Panc1 (cell line): ENCODE measurements around the gene RAB22A. TPM values are rescaled to one million over a fixed set of nuclear protein-coding genes. Genes with fewer than 3 reads are reported as not detected.
A peak's percentile ranks its signal among the peaks of the same experiment; 100 is the strongest.

Experiments used
- ATAC-seq: fragments of 200-7000 bp; cut with Tn5 transposase; 2 replicates; pipeline ENCODE4 v1.9.1; 2020; ENCODE audit warnings: mild to moderate bottlenecking, moderate library complexity
- BruUV-seq: library from RNA; stranded (reverse); fragments of 400-500 nt; replicated peaks from 2 replicates; lab custom pipeline; 2021; lab: Mats Ljungman, UMichigan
- CTCF ChIA-PET: fragments of 300-600 bp; sonication (Branson Sonifier 250); formaldehyde crosslinking; loops from one replicate; lab custom pipeline; 2022; ENCODE audit warnings: antibody characterized with exemption; lab: Charles Lee
- POLR2A ChIA-PET: fragments of 300-600 bp; sonication (Branson Sonifier 250); formaldehyde crosslinking; loops from one replicate; lab custom pipeline; 2022; ENCODE audit warnings: antibody characterized with exemption; lab: Charles Lee
- DNase-seq: peaks from one replicate; pipeline ENCODE4 v3.0.0-alpha.2; 2010; ENCODE audit warnings: low read depth, low spot score
- H3K27ac ChIP-seq: 2 replicates; pipeline ENCODE4 v1.5.1; 2011; ENCODE audit warnings: mild to moderate bottlenecking, low read length, inconsistent platforms
- H3K27me3 ChIP-seq: fragments of 200-500 bp; sonication (Bioruptor generic); 2 replicates; pipeline ENCODE4 v1.6.0; 2014; ENCODE audit warnings: low read length, inconsistent platforms; ENCODE audit not compliant: control insufficient read depth, insufficient read depth
- H3K36me3 ChIP-seq: fragments of 200-500 bp; sonication (Bioruptor generic); 2 replicates; pipeline ENCODE4 v1.5.1; 2014; ENCODE audit warnings: inconsistent platforms, mild to moderate bottlenecking, low read length, moderate library complexity; ENCODE audit not compliant: control insufficient read depth, insufficient read depth
- H3K4me1 ChIP-seq: 2 replicates; pipeline ENCODE4 v1.5.1; 2011; ENCODE audit warnings: inconsistent platforms, mild to moderate bottlenecking, low read length, moderate library complexity; ENCODE audit not compliant: control insufficient read depth, insufficient read depth
- H3K4me3 ChIP-seq, 2 experiments: 2 replicates each; pipeline ENCODE4 v1.5.1; 2011 to 2012; ENCODE audit warnings: low read depth in 2 of 2, low read length in 2 of 2, mild to moderate bottlenecking in 2 of 2, inconsistent platforms in 1 of 2, moderate library complexity in 1 of 2
- H3K9me3 ChIP-seq: fragments of 200-500 bp; sonication (Bioruptor generic); 2 replicates; pipeline ENCODE4 v1.5.1; 2014; ENCODE audit warnings: low read depth, mild to moderate bottlenecking, inconsistent platforms, low read length, moderate library complexity; ENCODE audit not compliant: control insufficient read depth, insufficient read depth
- POLR2AphosphoS5 ChIP-seq: IDR thresholded peaks from 2 replicates; pipeline ENCODE4 v1.6.1; 2012; ENCODE audit warnings: mild to moderate bottlenecking, low read depth, low read length, moderate library complexity
- SIN3A ChIP-seq: IDR thresholded peaks from 2 replicates; pipeline ENCODE4 v1.6.1; 2012; ENCODE audit warnings: low read depth, mild to moderate bottlenecking, low read length, moderate library complexity, borderline replicate concordance; ENCODE audit not compliant: insufficient read depth
- TCF7L2 ChIP-seq: IDR thresholded peaks from 2 replicates; pipeline ENCODE4 v1.6.1; 2011; ENCODE audit warnings: mild to moderate bottlenecking, low read depth, low read length, inconsistent platforms
- in situ Hi-C: cut with HindIII; loops from 2 replicates; pipeline ENCODE4 v1.10.0; 2016; ENCODE audit warnings: low sequenced_read_pairs, low pct_unique_long_range_greater_than_20kb
- intact Hi-C: fragments of 100-400 bp; cut with micrococcal nuclease; formaldehyde crosslinking; loops from one replicate; pipeline ENCODE4 v1.10.0; 2022; ENCODE audit not compliant: unreplicated experiment
- total RNA-seq: library from RNA; stranded (reverse); gene quantifications from one replicate; pipeline ENCODE4 v1.2.1, GENCODE V29; 2021; ENCODE audit not compliant: unreplicated experiment
- TF ChIP-seq, protein P1 (sequence below), 2 experiments: IDR thresholded peaks; 2 replicates each; pipeline ENCODE4 v1.6.1; 2011 to 2012; ENCODE audit warnings: low read depth in 2 of 2, control low read depth in 1 of 2, low read length in 1 of 2, mild to moderate bottlenecking in 1 of 2, moderate library complexity in 1 of 2; ENCODE audit not compliant: insufficient read depth in 1 of 2
- TF ChIP-seq, protein P2 (sequence below): fragments of 450-650 bp; IDR thresholded peaks from 2 replicates; pipeline ENCODE4 v1.5.1; 2017; ENCODE audit warnings: mild to moderate bottlenecking

Gene RAB22A
- total RNA-seq, 1 experiment from 2014 or later: 21.1 TPM

DNA sequence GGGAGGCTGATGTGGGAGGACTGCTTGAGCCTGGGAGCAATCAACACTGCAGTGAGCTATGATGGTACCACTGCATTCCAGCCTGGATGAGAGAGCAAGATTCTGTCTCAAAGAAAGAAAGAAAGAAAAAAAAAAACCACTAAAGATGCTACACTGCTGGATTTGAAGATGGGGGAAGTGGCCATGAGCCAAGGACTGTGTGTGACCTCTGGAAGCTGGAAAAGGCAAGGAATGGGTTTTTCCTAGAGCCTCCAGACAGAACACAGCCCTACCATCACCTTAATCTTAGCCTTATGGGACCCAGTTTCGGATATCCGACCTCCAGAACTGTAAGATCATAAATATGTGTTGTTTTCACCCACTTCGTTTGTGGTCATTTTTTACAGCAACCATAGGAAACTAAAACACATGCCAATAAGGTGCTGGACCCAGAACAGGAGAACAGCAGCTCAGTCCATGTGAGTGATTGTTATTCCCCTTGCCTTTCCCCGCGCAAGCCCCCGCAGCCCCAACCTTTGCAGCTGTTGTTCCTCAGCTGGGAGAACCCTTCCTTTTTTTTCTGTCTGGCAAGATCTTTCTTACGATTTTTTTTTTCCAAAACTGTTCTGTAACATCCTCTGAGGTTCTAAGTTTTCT, 68.4 kb downstream of the RAB22A start:
- no peak for DNase-seq
- ChIA-PET CTCF (no interaction called here), POLR2A (no interaction called here)
- TF ChIP-seq, protein P1, sequence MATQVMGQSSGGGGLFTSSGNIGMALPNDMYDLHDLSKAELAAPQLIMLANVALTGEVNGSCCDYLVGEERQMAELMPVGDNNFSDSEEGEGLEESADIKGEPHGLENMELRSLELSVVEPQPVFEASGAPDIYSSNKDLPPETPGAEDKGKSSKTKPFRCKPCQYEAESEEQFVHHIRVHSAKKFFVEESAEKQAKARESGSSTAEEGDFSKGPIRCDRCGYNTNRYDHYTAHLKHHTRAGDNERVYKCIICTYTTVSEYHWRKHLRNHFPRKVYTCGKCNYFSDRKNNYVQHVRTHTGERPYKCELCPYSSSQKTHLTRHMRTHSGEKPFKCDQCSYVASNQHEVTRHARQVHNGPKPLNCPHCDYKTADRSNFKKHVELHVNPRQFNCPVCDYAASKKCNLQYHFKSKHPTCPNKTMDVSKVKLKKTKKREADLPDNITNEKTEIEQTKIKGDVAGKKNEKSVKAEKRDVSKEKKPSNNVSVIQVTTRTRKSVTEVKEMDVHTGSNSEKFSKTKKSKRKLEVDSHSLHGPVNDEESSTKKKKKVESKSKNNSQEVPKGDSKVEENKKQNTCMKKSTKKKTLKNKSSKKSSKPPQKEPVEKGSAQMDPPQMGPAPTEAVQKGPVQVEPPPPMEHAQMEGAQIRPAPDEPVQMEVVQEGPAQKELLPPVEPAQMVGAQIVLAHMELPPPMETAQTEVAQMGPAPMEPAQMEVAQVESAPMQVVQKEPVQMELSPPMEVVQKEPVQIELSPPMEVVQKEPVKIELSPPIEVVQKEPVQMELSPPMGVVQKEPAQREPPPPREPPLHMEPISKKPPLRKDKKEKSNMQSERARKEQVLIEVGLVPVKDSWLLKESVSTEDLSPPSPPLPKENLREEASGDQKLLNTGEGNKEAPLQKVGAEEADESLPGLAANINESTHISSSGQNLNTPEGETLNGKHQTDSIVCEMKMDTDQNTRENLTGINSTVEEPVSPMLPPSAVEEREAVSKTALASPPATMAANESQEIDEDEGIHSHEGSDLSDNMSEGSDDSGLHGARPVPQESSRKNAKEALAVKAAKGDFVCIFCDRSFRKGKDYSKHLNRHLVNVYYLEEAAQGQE (IDR thresholded peaks at IDR 0.05; ENCODE audit: insufficient read depth in 1 of 2, low read depth in 2 of 2, low read length in 1 of 2): no peak
- Histone ChIP-seq H3K27ac (no peak overlapping the region), H3K36me3 (no peaks in the 10 kb centered on the region), H3K4me3 (no peak overlapping the region), H3K27me3 (no peaks in the 10 kb centered on the region), H3K4me1 (no peaks in the 10 kb centered on the region), H3K9me3 (peaks cover 8% of the 10 kb centered on the region; the same call in 1 of the 2 replicates)
- no TSS peak for BruUV-seq
- intact Hi-C loops (no loop called here), in situ Hi-C loops (no loop called here)
- ATAC-seq: no peak

DNA sequence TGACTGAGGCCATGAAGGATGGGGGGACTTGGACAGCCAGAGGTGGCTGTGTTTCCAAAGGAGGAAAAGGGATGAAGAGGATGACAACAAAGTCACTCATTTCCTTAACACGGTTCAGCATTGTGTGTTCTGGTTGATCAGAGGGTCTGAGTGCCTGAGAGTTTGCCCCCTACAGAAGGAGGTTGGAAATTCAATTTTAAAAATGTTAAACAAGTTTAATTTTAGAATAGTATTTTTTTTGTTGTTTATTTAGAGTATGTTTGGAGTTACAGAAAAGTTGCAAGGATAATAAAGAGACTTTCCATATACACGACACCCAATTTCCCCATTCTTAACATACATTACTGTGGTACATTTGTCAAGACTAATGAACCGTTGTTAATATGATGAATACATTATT, 69.2 kb downstream of the RAB22A start:
- H3K27me3 ChIP-seq: no peaks in the 10 kb centered on the region
- in situ Hi-C loops (no loop called here), intact Hi-C loops (no loop called here)
- ATAC-seq: no peak
- H3K9me3 ChIP-seq: peaks cover 8% of the 10 kb centered on the region; the same call in 1 of the 2 replicates
- POLR2A ChIA-PET: no interaction called here
- BruUV-seq: no TSS peak
- TF ChIP-seq, protein P2, sequence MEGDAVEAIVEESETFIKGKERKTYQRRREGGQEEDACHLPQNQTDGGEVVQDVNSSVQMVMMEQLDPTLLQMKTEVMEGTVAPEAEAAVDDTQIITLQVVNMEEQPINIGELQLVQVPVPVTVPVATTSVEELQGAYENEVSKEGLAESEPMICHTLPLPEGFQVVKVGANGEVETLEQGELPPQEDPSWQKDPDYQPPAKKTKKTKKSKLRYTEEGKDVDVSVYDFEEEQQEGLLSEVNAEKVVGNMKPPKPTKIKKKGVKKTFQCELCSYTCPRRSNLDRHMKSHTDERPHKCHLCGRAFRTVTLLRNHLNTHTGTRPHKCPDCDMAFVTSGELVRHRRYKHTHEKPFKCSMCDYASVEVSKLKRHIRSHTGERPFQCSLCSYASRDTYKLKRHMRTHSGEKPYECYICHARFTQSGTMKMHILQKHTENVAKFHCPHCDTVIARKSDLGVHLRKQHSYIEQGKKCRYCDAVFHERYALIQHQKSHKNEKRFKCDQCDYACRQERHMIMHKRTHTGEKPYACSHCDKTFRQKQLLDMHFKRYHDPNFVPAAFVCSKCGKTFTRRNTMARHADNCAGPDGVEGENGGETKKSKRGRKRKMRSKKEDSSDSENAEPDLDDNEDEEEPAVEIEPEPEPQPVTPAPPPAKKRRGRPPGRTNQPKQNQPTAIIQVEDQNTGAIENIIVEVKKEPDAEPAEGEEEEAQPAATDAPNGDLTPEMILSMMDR: 0 out of 2 replicates have a peak, but pooled peaks have one; percentile 1
- no peak for TF ChIP-seq TCF7L2
- H3K4me3 ChIP-seq: no peak overlapping the region
- H3K4me1 ChIP-seq: no peaks in the 10 kb centered on the region
- CTCF ChIA-PET: no interaction called here
- H3K27ac ChIP-seq: no peak overlapping the region
- no peaks in the 10 kb centered on the region for H3K36me3 ChIP-seq
- DNase-seq: no peak

DNA sequence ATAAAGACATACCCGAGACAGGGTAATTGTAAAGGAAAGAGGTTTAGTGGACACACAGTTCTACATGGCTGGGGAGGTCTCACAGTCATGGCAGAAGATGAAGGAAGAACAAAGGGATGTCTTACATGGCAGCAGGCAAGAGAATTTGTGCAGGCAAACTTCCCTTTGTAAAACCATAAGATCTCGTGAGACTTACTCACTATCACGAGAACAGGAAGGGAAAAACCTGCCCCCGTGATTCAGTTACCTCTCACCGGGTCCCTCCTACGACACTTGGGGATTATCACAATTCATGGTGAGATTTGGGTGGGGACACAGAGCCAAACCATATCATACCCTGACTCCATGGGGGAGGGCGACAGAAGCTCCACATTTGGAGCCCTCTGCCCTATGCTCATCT, 72.1 kb downstream of the RAB22A start:
- Histone ChIP-seq H3K4me1 (no peaks in the 10 kb centered on the region), H3K9me3 (peaks cover 8% of the 10 kb centered on the region; the same call in 1 of the 2 replicates), H3K36me3 (no peaks in the 10 kb centered on the region), H3K4me3 (no peak overlapping the region), H3K27me3 (no peaks in the 10 kb centered on the region), H3K27ac (no peak overlapping the region)
- TF ChIP-seq POLR2AphosphoS5 (no peak), SIN3A (no peak), TCF7L2 (no peak)
- TF ChIP-seq, protein P1 (IDR thresholded peaks at IDR 0.05; ENCODE audit: insufficient read depth in 1 of 2, low read depth in 2 of 2, low read length in 1 of 2): no peak
- TF ChIP-seq, protein P2: no peak
- no TSS peak for BruUV-seq
- ChIA-PET CTCF (interaction anchor here (0.7 kb wide), 1 partner anchor 64 kb away, joined by 3 read pairs; no protein-coding TSS in a partner anchor), POLR2A (no interaction called here)
- in situ Hi-C loops: no loop called here
- DNase-seq (no peak), ATAC-seq (no peak)
- intact Hi-C loops: no loop called here
